Endodermal cell (in vitro differentiated cells): ENCODE results near the gene NLRP8. TPM values are rescaled to one million over a fixed set of nuclear protein-coding genes. Genes with fewer than 3 reads are reported as not detected.

Experiments
- DNase-seq: peaks from one replicate; pipeline ENCODE4 v3.0.0-alpha.2; 2017
- H3K27ac ChIP-seq: 2 replicates; pipeline ENCODE4 v1.5.1; 2013; ENCODE audit warnings: mild to moderate bottlenecking, low read depth, low read length, moderate library complexity
- H3K27me3 ChIP-seq: 2 replicates; pipeline ENCODE4 v1.6.1; 2013; ENCODE audit warnings: mild to moderate bottlenecking, low read length, moderate library complexity; ENCODE audit not compliant: insufficient read depth, control insufficient read depth, poor library complexity, severe bottlenecking
- H3K36me3 ChIP-seq: 2 replicates; pipeline ENCODE4 v1.7.0; 2013; ENCODE audit warnings: mild to moderate bottlenecking, low read length, moderate library complexity; ENCODE audit not compliant: control insufficient read depth, insufficient read depth
- H3K4me1 ChIP-seq: one replicate; pipeline ENCODE4 v1.7.0; 2013; ENCODE audit warnings: low read length; ENCODE audit not compliant: control insufficient read depth, insufficient read depth
- H3K4me3 ChIP-seq: 2 replicates; pipeline ENCODE4 v1.5.1; 2013; ENCODE audit warnings: mild to moderate bottlenecking, low read length, moderate library complexity
- H3K9ac ChIP-seq: 2 replicates; pipeline ENCODE4 v1.6.1; 2013; ENCODE audit warnings: mild to moderate bottlenecking, low read length, moderate library complexity; ENCODE audit not compliant: poor library complexity, severe bottlenecking; ENCODE audit errors: extremely low read depth
- H3K9me3 ChIP-seq: 2 replicates; pipeline ENCODE4 v1.6.1; 2013; ENCODE audit warnings: mild to moderate bottlenecking, low read length, moderate library complexity; ENCODE audit not compliant: control insufficient read depth
- H3K27ac Mint-ChIP-seq: 2 replicates; pipeline ENCODE4 v1.8.0; 2020; ENCODE audit warnings: mixed read lengths
- H3K27me3 Mint-ChIP-seq: 2 replicates; pipeline ENCODE4 v1.8.0; 2021; ENCODE audit warnings: mild to moderate bottlenecking, mixed read lengths; ENCODE audit not compliant: insufficient read depth
- H3K36me3 Mint-ChIP-seq: 2 replicates; pipeline ENCODE4 v1.8.0; 2020; ENCODE audit warnings: low read depth, mixed read lengths
- H3K4me1 Mint-ChIP-seq: 2 replicates; pipeline ENCODE4 v1.8.0; 2020; ENCODE audit warnings: mixed read lengths
- H3K4me3 Mint-ChIP-seq: 2 replicates; pipeline ENCODE4 v1.8.0; 2020; ENCODE audit warnings: mild to moderate bottlenecking, moderate library complexity, mixed read lengths
- H3K9me3 Mint-ChIP-seq: 2 replicates; pipeline ENCODE4 v1.8.0; 2020; ENCODE audit warnings: mild to moderate bottlenecking, mixed read lengths
- WGBS, 2 experiments: methylation state at CpG; one replicate each; pipeline versions ENCODE4 v1.1.5 to v1.1.7; 2013; ENCODE audit warnings: missing lambda C conversion rate in 2 of 2, mixed read lengths in 1 of 2; ENCODE audit not compliant: insufficient coverage in 1 of 2, insufficient read length in 1 of 2; 5-methylcytosine and 5-hydroxymethylcytosine counted together
- total RNA-seq, 2 donors: library from RNA; stranded (reverse); fragmentation: NEBNext Ultra II Directional in 1 of 2; extraction: Animal tissue kit (Norgen Biotek cat#: 25700) in 1 of 2; gene quantifications; 2 replicates in 1 of 2; 3 replicates in 1 of 2; pipeline ENCODE4 v1.2.1, GENCODE V29; 2021
- TF ChIP-seq, protein P1 (sequence below): fragments of 200-600 bp; sonication (generic); conservative IDR thresholded peaks from 2 replicates; pipeline ENCODE4 v1.5.0; 2021; ENCODE audit warnings: antibody characterized with exemption, mild to moderate bottlenecking

The NLRP8 gene
- total RNA-seq, 2 donors from 2014 or later: not detected

DNA sequence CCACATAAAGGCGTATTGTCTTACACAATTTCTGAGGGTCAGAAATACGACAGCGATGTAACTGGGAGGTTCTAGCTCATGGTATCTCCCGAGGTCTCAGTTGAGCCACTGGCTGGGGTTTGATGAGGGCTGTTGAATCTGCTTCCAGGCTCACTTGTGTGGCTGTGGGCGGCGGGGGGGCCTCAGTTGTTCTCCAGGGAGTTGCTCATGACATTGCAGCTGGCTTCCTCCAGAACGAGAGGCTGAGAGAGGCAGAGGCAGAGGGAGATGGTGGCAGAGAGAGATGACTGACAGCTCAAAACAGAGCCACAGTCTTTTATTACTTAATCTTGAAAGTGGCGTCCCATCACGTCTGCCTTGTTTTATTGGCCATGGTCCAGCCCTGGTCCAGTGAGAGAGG, 32.8 kb downstream of the NLRP8 start:
- Histone ChIP-seq H3K27me3 (no peaks in the 10 kb centered on the region), H3K9me3 (peaks cover 62% of the 10 kb centered on the region), H3K4me3 (no peak overlapping the region), H3K27ac (no peak overlapping the region), H3K36me3 (no peaks in the 10 kb centered on the region), H3K4me1 (no peaks in the 10 kb centered on the region), H3K9ac (no peak overlapping the region)
- Mint-ChIP-seq H3K27ac (no peak overlapping the region), H3K36me3 (no peaks in the 10 kb centered on the region), H3K27me3 (no peaks in the 10 kb centered on the region), H3K4me3 (no peak overlapping the region), H3K9me3 (peaks cover 80% of the 10 kb centered on the region), H3K4me1 (no peaks in the 10 kb centered on the region)
- 73 to 87% methylated on average over 3 to 9 of the region's 9 CpGs for WGBS, 2 experiments
- TF ChIP-seq, protein P1, sequence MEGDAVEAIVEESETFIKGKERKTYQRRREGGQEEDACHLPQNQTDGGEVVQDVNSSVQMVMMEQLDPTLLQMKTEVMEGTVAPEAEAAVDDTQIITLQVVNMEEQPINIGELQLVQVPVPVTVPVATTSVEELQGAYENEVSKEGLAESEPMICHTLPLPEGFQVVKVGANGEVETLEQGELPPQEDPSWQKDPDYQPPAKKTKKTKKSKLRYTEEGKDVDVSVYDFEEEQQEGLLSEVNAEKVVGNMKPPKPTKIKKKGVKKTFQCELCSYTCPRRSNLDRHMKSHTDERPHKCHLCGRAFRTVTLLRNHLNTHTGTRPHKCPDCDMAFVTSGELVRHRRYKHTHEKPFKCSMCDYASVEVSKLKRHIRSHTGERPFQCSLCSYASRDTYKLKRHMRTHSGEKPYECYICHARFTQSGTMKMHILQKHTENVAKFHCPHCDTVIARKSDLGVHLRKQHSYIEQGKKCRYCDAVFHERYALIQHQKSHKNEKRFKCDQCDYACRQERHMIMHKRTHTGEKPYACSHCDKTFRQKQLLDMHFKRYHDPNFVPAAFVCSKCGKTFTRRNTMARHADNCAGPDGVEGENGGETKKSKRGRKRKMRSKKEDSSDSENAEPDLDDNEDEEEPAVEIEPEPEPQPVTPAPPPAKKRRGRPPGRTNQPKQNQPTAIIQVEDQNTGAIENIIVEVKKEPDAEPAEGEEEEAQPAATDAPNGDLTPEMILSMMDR: no peak
- DNase-seq: no peak

DNA sequence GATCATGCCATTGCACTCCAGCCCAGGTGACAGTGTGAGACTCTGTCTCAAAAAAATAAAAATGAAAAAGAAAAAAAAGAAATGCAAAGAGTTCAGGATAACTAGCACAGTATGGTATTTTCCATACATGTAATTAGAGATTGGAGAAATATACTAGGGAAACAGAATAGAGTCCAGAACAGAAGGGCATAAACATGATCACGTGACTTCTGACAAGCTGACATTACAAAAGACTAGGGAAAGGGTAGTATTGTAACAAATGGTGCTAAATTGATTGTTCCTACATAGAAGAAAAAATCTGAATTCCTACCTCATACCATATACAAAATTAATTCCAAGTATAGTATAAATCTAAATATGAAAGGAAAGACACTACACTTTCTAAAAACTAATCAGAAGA, 37.6 kb downstream of the NLRP8 start:
- Mint-ChIP-seq H3K4me1 (no peaks in the 10 kb centered on the region), H3K36me3 (peaks cover 1% of the 10 kb centered on the region), H3K4me3 (no peak overlapping the region), H3K9me3 (peaks cover 84% of the 10 kb centered on the region), H3K27me3 (peaks cover 2% of the 10 kb centered on the region), H3K27ac (no peak overlapping the region)
- Histone ChIP-seq H3K9me3 (peaks cover 68% of the 10 kb centered on the region), H3K4me1 (no peaks in the 10 kb centered on the region), H3K4me3 (no peak overlapping the region), H3K36me3 (no peaks in the 10 kb centered on the region), H3K27ac (no peak overlapping the region), H3K9ac (no peak overlapping the region), H3K27me3 (no peaks in the 10 kb centered on the region)
- TF ChIP-seq, protein P1: no peak
- no peak for DNase-seq
- 43% methylated on average over 1 of the region's 1 CpG; no CpG with 5 or more reads in 1 of the 2 experiments for WGBS, 2 experiments

DNA sequence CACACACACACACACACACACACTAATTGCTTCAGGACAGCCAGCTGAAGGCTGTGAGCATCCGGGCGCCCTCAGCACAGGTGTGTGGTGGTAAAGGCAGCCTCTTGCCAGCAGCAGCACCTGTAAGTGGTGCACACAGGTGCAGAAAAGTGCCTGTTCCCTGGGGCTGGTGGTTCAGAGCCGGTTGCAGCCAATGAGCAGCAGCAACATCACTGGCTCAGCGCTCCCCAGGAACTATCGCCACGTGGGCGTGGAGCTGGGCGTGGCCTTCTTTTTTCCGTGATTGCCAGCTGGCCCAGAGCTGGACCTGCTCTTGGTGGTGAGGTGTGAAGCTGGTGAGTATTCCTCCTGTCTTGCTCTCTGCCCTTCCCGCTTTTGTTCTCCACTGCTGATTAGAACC, 38.9 kb downstream of the NLRP8 start, which contains the start of gene NLRP5:
Gene NLRP5, plus strand, starts transcription at position 289 of the 400 bp plus-strand sequence.
- Mint-ChIP-seq H3K9me3 (peaks cover 84% of the 10 kb centered on the region), H3K27me3 (peaks cover 2% of the 10 kb centered on the region), H3K36me3 (peaks cover 1% of the 10 kb centered on the region), H3K4me3 (no peak within 1 kb of the TSS), H3K27ac (no peak within 1 kb of the TSS), H3K4me1 (no peaks in the 10 kb centered on the region)
- Histone ChIP-seq H3K36me3 (no peaks in the 10 kb centered on the region), H3K9me3 (peaks cover 63% of the 10 kb centered on the region), H3K4me3 (no peak within 1 kb of the TSS), H3K9ac (no peak within 1 kb of the TSS), H3K27me3 (no peaks in the 10 kb centered on the region), H3K4me1 (no peaks in the 10 kb centered on the region), H3K27ac (no peak within 1 kb of the TSS)
- 68 to 85% methylated on average over 3 to 10 of the region's 10 CpGs for WGBS, 2 experiments
- TF ChIP-seq, protein P1: no peak
- no peak for DNase-seq
